Renal cortical epithelial cell (primary cell): ENCODE results near the gene KCNJ10. TPM values are rescaled to one million over a fixed set of nuclear protein-coding genes. Genes with fewer than 3 reads are reported as not detected.

Experiments
- DNase-seq: peaks from one replicate; pipeline ENCODE4 v3.0.0-alpha.2; 2011; ENCODE audit warnings: low read depth
- total RNA-seq: library from RNA; depleted of rRNA; stranded (reverse); fragments of >200 nt; gene quantifications from 2 replicates; pipeline ENCODE4 v1.2.3, GENCODE V29; 2014

Gene KCNJ10
- total RNA-seq, 1 donor from 2014 or later, result 0.15 TPM

DNA sequence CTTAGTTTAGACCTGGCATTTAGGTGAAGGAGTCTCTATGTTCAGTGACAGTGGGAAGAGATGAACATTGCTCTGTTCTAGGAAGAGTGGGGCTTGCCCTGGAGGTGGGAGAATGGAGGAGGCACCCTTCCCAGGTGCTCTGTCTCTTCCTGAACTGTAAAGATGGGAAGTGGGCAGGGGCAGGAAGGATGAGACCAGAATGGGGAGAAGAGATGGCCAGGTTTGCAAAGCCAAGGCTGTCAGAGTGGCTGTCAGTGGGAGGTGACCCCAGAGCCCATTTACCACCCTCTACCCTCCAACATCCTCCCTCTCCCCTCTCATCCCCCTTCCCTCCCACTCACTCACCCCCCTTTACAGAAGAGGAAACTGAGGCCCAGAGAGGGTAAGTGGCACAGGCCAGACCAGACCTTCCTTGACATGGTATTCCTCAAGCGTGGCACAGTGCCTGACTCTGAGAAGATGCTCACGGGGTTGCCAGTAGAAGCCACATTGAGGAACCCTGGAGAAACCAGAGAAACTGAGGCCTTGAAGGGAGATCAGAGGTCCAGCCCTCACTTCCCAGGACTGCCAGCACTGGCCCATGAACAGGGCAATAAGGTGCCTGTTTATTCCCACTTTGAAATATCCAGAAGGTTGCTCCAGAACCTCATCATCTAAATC lies 29.9 kb upstream of the KCNJ10 start:
- no peak for DNase-seq

DNA sequence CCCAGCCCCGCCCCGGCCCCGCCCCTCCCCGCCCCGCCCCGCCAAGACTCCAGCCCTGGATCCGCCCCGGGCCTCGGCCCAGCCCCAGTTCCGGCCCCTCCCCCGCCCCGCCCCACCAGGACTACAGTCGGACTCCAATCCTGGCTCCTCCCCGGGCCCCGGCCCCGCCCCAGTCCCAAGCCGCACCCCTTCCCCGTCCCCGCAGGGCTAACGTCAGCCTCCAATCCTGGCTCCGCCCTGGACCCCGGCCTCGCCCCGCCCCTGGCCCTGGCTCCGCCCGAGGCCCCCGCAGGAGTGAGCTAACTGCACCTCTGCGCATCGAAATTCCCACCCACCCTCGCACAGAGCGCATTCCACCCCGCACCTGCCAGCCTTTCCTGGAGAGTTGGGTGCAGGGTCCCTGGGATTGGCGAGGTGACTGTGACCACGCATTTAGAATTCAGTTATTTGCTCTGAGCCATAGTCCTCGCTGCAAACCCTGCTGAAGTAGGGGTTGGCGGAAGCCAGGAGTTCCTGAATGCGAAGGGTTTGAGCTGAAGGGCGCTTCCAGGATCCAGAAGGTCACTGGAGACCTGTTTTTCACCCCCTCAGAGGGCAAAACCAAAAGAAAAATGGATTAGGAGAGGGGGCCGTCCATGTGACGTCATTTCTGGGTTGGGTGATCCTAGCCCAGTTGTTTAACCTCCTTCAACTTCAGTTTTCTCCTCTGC lies 29.0 kb upstream of the KCNJ10 start:
- DNase-seq, result peak; percentile 70

DNA sequence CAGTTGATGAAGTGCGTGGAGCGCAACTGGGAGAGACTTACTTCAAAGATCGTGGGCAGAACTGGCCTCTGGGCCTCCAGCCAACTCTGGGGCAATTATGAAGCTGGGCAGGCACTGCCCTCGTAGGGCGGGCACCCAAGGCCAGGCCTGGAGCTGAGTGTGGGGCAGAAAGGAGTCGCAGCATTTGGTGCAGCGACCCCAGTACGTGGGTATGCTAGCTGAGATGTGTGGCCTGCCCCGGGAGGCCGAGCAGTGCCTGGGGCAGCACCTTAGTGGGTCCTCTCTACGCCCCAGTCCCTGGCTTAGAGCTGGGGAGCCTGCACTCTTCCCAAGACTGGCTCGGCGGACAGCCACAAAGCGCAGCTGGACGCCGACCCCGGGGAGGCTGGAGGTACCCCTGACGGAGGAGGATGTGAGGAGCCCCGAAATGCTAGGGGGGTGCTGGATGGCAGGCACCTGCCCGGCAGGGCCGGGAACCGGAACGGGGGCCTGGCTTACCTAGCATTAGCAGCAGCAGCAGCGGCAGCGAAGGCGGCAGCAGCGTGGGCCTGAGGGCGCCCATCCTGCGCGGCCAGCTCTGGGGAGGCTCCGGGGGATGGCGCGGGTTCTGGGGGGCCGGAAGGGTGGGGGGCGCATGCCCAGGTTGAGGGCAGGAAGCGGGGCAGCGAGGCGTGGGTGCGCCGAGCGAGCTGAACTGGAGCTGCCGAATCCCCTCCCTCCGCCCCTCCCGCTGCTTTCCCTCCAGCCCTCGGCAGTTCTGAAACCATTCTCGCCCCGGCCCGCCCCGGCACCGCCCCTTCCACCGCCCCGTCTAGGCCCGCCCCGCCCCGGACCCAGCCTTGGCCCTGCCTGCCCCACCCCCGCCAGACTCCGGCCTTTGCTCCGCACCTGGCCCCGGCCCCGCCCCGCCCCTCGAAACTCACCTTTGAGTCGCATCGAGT lies 28.2 kb upstream of the KCNJ10 start, which contains the start of gene IGSF8:
IGSF8 (minus strand) TSS at position 709 of the 941 bp plus-strand sequence; CDS start at position 562, 147 bp downstream.
- peak; percentile 63 for DNase-seq

DNA sequence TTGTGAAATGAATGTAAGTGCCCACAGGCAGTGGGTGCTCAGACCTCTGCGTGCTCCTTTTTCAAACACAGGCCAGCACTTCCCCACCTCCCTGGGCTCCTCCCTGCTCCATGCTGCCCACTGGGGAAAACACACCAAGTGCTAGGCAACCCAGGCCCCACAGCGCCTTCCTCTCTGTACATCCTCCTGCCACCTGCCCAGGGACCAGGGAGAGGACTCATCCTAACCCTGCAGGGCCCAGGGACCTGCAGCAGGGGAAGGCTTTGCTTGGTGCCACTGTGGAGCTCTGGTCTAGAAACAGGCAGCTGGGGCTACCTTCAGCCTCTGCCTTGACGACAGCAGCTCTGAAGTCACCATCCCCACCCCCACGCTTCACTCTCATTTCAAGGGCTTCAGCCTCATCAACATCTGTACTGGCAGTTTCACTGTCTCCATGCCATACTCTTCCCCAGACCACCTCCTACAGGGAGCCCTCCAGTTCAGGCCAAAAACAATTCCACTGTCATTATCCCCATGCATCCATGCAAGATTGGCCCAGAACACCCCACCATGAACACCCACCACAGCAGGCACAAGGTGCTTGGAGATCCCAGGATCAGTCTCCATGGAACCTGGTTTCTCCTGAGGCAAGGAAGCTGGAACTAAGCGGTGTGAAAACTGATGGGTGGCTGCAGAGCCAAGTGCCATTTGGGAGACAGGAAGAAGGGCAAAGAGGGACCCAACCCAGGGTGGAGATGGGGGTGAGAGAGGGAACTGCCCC lies 27.4 kb upstream of the KCNJ10 start:
- DNase-seq, result no peak

DNA sequence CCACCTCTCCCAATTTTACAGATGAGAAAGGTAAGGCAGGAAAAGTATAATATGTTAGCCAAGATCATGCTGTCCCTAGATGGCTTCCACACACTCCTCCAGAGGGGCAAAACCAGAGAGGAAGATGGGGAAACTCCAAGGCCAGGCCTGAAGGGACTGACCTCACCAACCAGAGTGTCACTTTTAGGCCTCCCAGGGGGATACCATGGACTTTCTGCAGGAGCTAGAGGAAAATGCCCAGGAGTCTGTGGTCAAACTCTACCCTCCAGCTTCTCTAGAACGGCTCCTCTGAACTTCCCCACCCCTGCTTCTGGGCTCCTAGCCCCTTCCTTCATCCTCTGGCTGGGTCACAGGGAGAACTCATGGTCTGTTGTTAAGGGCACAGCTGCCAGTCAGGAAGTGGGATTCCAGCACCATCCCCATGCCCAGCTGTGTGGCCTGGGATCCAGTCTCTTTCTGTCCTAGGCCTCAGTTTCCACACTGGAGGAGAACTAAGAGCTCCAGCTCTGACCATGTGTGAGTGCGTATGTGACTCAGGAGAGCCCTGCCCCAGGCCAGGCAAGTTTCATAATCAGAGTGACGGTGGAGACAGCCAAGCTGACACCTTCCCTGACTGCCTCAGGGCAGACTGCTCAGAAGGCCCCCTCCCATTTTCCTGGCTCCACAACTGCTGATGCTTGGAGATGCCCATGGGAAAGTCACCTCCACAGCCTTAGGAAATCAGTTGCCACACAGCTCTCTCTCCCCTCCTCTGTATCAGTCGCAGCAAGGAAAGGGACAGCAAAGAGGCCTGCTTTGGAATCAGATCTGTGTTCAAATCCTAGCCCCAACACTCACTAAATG lies 26.5 kb upstream of the KCNJ10 start:
- DNase-seq, result peak; percentile 35

DNA sequence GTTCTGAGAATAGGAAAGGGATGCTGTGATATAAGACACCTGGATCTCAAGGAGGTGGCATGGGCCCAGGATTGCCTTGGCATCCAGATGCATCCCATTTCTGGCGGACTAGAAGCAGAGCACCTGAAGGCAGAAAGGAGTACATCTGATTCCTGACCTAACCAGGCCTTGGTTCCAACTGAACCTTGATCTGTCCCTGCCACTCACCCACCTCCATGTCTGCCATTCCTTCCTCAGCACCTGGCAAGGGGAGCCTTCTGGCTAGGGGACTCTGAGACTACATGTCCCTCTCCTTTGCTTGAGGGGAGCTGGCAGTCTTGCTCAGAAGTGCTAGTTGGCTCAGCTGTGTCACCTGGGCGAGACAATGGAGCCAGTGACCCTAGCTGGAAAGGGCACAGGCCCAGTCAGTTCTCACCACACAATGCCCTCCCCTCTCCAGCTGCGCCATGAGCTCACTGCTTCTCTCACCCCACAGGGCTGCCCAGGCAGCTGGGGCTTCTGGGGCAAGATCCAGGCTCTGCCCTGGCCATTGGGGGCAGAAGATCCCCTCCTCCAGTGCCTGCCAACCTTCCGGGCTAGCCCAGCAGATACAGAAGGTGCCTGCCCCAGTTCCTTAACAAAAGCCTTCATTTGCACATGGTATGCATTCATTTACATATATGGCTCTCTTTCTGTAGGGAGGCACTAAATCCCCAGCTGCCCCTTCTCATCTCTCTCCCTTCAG lies 25.6 kb upstream of the KCNJ10 start:
- DNase-seq, result no peak

DNA sequence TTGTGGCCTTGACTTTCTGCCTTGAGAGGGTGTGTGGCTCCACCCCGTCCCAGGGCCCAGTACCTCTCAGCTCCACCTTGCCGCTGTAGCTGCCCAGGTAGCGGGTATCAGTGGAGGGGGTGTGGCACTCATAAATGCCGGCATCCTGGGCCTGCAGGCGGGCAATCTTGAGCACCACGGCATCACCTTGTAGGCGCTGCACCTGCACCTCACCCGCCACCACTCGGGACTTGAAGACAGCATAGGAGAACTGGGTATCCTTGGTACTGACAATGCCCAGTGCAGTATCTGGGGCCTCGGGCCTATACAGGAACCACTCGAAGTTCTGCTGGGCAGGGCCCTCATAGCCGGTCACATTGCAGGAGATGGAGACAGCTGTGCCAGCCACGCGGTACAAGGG lies 24.8 kb upstream of the KCNJ10 start:
- no peak for DNase-seq

DNA sequence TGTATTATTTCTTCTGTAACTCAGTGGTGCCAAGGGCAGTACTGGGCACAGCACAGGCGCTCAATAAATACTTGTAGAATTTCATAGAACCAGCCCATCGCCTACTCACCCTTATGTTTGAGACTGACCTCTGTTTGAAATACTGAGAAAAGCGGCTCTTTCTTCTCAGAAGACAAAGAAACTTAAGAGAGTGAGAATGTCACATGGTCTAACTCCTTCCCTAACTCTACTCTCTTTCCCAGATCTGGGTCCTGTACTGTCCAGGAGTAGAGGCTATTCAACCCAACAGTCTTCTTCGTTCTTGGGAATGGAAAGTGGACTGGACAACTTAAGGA lies 24.3 kb upstream of the KCNJ10 start:
- no peak for DNase-seq

DNA sequence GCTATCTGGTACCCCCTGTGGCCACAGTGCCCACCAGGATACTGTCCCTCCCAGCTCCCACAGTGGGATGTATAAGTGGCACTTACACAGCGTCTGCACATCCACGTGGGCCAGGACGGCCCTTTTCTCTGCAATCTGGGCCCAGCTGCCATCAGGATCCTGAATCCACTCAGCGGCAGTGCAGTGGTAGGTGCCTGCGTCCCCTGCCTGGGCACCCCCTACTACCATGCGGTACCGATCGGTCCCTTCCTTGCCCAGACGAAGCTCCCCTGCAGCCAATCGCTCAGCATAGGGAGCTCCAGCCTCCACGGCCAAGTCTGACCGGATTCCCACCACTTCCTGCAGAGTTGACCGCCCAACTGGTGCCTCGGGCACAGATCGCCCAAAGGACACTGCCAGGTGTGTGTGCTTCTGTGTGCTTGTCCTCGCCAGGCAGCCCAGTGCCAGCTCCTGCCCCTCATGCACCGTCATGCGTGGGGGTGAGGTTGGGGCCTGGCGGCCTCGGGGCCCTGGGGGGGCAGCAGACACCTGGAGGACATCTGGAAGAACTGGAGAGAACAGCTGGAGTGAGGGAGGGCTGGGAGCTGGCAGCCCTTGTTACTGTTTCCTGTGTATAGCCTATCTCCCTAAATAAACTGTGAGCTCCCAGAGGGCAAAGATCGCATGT lies 23.8 kb upstream of the KCNJ10 start:
- DNase-seq, result no peak

DNA sequence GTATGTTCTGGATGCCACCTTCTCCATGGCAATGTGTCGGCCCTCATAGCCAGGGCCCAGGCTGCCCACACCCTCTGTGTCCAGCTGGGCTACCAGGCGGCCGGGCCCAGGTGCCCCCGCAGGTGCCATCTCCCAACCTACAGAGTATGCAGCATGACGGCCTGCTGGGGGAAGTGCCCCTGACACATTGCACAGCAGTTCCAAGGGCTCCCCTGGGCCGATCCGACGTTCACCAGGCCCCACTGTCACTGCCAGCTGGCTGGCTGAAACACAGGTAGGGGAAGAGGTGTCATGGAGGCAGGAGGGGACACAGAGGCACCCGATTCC lies 23.1 kb upstream of the KCNJ10 start:
- no peak for DNase-seq

DNA sequence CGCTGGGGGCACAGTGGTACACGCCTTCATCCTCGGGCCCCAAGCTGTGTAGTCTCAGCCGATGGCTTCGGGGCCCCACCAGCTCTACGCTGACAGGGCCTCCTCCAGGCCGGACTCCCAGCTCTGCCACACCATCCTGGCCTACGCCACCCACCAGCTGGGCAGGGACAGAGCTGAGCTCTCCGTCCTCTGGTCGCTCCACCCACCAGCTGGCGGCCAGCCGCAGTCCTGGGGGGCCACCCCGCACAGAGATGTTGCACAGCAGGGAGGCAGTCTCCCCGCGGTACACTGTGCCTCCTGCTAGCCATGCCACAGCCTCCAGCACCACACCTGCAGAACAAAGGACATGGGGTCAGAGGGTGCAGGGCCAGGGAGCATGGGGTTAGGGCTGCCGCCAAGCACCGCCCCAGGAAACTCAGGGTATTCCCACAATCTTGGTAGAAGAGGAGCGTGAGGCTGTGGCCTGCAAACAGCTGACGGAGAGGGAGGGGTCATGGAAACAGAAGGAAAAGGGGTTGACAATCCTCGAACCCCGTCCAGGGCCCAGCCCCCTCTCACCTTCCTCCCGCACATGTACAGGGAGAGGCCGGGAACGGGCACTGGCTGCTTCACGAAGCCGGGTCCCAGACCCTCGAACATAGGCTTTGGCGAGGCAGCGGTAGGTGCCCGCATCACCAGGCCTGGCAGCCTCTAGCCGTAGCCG lies 22.6 kb upstream of the KCNJ10 start:
- no peak for DNase-seq

DNA sequence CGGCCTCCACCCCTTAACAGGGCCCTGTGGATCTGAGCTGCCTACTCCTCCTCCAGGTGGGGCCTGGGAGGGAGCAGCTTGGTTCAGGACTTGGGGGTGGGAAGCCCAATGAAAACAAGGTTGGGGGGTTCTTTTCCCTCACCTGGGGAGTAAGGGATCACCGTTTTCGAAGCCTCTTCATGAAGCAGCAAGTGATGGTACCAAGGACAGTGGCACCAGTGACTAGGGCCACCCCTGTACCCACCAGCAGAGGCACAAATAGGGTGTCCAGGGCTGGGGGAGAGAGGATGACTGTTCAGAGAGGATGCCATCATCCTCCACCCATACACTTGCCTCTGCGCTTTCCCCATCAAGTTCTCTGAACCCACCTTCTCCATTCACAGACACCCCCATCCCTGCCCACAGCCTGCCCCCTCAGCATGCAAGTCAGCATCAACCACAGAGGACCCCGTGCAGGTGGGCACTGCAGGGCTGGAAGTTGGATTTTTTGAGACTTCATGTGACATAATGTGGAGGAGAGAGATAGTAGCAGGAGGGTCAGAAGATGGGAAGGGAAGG lies 21.8 kb upstream of the KCNJ10 start:
- no peak for DNase-seq

DNA sequence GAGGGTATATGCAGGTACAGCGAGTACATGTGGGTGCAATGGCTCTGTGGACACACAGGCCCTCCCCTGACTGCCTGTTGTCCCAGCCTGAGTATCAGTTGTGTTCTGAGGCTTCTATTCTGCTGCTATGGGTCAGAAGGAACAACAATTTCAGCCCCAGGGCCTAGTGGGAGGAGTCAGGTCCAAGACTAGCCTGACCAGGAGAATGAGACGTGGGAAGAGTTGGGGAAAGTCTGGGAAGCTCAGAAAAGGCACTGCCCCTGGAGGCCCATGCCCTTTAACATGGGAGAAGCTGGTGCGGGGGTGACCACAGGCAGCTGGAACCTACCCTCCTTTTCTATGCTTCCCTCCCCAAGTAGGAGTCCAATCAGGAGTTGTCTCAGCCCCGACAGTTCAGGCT lies 20.8 kb upstream of the KCNJ10 start:
- no peak for DNase-seq

DNA sequence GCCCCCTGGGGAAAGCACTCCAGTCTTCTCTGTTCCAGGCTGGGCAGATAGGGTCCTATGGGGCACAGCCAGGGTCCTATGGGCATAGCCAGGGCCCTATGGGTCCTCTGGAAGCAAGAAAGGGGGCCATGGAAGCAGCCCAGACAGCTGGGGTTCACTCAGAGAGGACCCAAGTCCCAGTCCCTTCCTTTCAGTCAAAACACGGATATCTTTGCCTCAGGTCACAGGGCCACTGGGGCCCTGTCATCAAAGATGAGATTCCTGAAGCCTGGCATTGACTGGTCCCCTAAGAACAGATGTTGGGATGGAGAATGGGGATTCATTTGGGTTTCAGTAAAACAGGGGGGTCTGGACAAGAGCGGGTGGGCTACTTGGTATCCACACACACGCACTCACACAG lies 19.9 kb upstream of the KCNJ10 start:
- DNase-seq, result no peak

DNA sequence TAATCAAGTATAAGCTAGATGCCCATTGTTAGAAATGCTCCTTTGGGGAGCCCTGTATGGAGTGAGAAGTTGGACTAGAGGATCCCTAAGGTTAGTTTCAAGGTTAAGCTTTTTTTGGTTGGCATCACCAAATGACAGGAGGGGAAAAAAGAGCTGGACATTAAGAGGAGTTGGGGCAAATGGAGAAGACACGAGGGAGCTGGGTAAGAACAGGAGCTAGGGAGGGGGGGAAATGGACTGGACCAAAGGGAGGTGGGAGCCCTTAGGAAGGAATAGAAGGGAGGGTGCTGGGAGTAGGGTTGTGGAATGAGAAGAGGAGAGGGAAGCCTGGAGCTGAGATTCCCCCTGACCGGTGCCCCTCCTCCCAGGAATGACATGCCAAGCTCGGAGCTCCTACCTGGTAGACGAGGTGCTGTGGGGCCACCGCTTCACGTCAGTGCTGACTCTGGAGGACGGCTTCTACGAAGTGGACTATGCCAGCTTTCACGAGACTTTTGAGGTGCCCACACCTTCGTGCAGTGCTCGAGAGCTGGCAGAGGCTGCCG lies 17.2 kb upstream of the KCNJ10 start:
- no peak for DNase-seq

DNA sequence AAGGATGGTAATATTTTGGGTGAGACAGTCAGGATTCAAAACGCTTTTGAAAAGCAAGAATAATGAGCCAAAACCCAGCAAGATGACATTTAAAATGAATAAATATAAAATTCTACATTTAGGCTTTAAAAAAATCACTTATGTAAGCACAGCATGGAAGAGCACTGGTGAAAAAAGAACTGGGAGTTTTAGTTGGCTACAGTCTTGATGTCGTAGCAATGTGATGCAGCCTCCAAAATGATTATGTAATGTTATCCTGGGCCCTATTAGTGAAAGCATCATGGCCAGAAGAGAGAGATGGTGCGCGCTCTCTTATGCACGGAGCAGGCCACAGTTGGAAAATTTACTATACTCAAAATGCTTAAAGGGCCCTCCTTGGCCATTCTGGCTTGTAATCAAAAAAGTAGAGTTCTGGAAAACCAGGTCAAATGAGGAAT lies 16.5 kb upstream of the KCNJ10 start:
- no peak for DNase-seq

DNA sequence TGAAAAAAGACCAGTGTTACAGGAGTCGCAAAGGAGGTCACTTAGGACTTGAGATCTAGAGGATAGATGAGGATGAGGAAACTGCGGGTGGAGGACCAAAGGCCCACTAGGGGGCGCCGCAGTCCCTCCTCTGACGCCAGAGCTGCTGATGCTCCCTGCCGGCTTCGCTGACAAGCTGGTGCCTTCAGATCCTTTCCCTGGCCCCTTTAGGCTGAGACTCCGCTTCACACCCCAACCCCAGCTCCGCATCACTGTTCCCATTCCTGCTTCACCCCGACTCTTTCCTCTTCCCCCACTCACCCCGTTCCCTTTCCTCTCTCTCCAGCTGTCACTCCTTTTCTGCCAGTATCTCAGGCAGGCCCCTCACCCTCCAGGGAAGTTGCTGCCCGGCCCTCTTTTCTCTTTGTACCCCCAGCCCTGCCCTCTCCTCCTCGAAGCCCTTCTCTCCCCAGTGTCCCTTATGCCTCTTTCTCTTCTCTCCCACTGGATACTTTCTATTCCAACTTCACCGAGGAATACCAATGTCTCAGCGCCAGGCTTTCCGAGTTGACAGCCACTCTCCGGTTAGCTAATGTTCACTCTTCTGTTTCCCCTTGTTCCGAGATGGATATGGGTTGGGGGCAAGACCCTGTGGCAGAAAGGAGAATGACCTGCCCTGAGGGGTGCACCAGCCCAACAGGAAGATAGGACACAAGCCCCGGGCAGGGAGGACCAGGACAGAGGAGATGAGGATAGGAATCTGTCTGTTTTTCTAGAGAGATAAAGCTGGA lies 15.9 kb upstream of the KCNJ10 start:
- DNase-seq, result peak; percentile 42
